Right ventricle myocardium inferior (tissue), 1 donor: Measurements from ENCODE around the gene NLRP1. TPM values are rescaled to one million over a fixed set of nuclear protein-coding genes. Genes with fewer than 3 reads are reported as not detected.

Source experiments
- ATAC-seq: fragments of 200-7000 bp; cut with Tn5 transposase; one replicate; pipeline ENCODE4 v1.9.1; 2020; ENCODE audit warnings: mild to moderate bottlenecking, moderate library complexity
- DNase-seq: peaks from one replicate; pipeline ENCODE4 v3.0.0; 2021; ENCODE audit errors: missing footprints
- intact Hi-C: fragments of 100-400 bp; cut with DNase I; formaldehyde crosslinking; loops from one replicate; pipeline ENCODE4 v1.11.0; 2022
- total RNA-seq: library from RNA; stranded (reverse); fragmentation: NEBNext Ultra II Directional; extraction: Animal tissue kit (Norgen Biotek cat#: 25700); gene quantifications from one replicate; pipeline ENCODE4 v1.2.1, GENCODE V29; 2021
- donor health status: DM: no; HTN: yes; CAD: no; lungs with severe emphysema.

NLRP1 gene
- total RNA-seq, 1 donor from 2014 or later = 9.0 TPM

DNA sequence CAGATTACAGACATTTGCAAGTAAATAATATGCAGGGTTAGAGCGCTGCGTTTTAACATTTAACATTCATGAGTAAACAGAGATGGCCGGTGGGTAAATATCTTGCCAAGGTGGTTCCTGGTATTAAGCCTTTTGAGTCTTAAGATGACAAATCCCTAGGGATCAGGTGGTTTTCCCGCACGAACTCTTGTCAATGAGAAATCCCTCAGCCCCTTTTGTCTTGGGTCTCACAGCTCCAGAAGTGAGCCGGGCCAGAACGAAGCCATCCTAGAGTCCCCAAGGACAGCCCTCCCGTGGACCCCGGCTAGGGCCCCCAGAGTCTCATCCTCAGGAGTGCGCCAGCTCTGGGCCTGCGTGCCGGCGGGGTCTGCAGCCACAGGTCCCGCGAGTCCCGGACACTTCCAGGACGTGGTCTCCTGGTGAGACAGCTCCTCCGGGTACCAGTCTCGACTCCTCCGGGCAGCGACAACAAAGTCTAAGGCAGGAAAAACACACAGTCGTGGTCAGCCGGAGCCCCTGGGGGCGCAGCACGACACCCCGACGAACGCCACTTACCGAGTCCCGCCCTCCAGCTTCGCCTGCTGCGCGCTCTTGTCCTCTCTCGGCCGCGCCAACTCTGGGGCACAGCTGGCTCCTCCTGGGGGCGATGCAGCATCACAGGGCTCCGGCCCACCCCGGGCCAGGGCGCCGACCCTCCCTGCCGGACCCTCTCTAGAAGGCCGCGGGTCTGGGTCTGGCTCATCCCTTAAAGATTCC lies 84.7 kb downstream of the NLRP1 start:
- intact Hi-C loops = no loop called here
- no peak for DNase-seq
- ATAC-seq = no peak

DNA sequence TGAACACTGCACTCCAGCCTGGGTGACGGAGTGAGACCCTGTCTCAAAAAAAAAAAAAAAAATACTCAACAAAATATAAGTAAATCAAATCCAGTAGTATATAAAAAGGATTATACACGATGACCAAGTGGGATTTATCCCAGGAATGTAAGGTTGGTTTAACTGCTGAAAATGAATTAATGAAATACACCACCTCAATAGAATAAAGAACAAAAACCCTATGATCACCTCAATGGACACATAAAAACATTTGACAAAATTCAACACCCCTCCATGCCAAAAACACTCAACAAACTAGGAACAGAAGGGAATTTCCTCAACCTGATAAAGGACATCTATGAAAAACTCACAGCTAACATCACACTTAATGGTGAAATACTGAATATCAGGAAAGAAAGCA lies 91.3 kb downstream of the NLRP1 start:
- intact Hi-C loops = no loop called here
- ATAC-seq = no peak
- no peak for DNase-seq

DNA sequence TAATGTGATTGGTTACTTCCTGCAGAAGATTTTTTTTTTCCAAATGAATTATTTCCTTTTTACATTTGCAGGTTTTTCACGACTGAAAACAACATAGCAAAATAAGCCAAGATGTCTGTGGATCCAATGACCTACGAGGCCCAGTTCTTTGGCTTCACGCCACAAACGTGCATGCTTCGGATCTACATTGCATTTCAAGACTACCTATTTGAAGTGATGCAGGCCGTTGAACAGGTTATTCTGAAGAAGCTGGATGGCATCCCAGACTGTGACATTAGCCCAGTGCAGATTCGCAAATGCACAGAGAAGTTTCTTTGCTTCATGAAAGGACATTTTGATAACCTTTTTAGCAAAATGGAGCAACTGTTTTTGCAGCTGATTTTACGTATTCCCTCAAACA lies 95.6 kb downstream of the NLRP1 start:
- intact Hi-C loops = no loop called here
- ATAC-seq (no peak), DNase-seq (no peak)

DNA sequence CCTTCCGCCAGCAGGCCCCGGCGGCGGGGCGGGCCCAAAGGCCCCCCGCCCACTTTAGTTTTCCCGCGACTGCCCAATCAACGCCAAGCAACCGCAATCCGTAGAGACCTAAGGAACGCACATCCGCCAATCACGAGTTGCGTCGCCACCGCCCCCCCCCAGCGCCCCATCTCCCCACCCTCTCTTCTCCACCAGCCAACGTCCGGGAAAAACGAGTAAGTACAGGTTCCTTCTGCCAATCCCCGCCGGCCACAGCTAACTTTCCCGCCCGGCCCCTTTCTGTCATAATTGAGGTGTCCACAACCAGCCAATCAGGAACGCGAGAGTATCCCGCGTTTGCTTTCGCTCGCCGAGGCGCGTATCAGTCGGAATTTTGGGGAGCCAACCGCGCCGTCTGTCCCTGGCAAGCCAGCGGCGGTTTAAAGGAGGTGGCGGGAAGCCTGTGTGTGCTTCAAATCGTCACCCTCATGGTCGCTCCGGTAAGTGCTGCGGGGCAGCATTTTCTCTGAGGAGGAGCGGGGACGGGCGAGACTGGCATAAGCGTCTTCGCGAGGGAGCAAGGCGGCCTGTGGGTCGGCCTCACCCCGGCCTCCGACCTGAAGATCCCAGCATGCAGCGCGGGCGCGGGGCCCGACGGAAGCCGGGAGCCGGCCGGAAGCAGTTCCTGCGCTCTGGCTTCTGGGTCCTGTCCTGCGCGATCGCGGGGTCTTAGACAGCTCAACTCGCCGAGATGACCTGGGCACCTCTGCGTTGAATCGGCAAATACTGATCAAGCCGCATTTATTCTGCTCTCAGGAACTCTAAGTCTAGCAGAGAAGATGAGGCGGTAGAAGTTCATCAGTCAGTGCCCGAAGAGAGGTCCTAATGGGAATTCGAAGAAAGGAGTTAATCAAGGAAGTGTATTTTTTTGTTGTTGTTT lies 97.8 kb downstream of the NLRP1 start, which contains the start of gene MIS12:
MIS12 (plus strand) TSS at position 361 of the 919 bp plus-strand sequence. CDS start 2,297 bp downstream, outside the sequence.
- ATAC-seq = peak; percentile 96
- DNase-seq = peak; percentile 99
- intact Hi-C loops = no loop called here

DNA sequence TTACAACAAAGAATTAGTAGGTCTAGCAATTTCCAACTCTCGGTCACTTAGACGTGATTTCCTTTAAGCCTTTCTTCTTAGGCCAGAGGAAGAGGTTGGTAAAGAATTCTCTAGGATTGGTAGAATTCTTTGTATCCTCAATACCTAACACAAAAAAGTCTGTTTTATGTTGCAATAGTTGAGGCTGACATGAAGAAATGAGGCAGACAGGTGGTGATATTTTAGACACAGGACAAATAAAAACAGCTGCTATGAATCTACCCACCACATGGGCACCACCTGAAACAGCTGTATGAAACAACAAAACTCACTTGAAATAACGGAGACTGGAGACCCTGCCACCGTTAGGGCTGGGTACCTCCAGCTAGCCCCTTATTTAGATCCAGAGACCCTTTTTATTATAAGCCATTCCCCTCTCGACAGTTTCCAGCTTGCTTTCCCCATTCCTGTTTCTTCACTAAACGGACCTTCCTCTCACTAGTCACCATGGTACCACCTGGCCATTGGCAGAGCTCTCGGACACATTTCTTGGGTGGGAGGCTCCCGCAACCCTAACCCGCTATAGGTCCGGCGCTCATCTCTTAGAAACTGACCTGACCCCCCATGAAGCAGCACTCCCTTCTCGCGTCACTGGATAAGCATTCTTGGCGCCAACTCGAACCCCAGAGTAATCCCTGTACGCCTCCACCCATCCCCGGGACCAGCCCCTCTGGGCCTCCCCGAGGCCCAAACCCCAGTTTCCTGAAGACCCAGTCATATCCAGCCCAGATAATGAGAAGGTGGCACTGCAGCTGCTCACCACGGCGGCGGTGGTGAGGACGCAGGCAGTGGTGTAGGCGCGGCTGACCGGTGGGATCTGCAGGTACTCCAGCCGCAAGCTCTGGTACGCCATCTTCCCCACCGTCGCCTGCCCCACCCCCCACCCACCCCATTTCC lies 98.8 kb downstream of the NLRP1 start, which contains the start of gene DERL2:
DERL2 (minus strand) TSS at position 909 of the 936 bp plus-strand sequence; CDS start at position 892, 17 bp downstream.
- intact Hi-C loops = no loop called here
- ATAC-seq (peak; percentile 10), DNase-seq (no peak)

DNA sequence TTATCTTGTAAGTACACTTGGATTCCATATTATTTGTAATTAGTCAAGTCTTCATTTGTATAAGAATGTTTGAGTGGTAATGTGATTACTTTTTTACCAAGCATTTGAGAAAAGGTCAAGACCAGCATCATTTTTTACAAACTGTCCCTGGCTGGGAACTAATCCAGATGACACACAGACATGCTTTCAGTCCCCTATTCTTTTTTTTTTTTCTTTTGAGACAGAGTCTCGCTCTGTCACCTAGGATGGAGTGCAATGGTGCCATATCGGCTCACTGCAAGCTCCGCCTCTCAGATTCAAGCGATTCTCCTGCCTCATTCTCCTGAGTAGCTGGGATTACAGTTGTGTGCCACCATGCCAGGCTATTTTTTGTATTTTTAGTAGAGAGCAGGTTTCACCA lies 102.9 kb downstream of the NLRP1 start:
- no peak for ATAC-seq
- intact Hi-C loops = no loop called here

DNA sequence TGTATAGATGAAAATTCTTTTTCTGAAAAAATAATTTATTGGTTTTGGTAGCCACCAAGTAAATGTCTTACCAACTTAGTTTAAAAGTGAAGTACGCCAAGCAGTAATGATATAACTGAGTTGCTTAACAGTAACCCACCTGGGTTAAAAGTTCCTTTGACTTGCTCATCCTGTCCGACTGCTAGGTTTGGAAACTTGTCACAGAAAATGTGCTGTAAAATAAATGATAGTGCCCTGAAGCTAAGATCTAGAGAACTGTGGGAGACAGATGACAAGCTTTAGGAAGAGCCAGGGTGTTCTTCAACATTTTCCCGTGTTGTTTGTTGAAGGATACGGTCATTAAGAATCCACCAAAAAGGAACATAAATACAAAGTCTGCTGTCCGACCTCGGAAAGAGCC lies 103.3 kb downstream of the NLRP1 start:
- no peak for DNase-seq
- intact Hi-C loops = no loop called here
- ATAC-seq = no peak

More for the DNA sequence above, 102.9 kb downstream of the NLRP1 start:
- DNase-seq = no peak

DNA sequence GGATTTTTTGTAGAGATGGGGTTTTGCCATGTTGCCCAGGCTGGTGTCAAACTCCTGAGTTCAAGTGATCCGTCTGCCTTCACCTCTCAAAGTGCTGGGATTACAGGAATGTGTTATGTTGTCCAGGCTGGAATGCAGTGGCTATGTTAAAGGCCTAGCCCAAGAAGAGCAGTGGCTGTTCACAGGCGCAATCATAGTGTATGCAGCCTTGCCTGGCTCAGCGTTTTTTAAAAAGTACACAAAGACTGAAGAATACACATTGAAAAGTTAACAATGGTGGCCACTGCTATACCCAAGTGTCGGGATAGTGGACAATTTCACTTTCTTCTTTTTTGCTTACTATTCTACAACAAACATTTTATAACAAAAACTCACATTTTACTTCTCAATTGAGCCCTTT lies 105.3 kb downstream of the NLRP1 start:
- ATAC-seq = no peak
- no peak for DNase-seq
- intact Hi-C loops = no loop called here

DNA sequence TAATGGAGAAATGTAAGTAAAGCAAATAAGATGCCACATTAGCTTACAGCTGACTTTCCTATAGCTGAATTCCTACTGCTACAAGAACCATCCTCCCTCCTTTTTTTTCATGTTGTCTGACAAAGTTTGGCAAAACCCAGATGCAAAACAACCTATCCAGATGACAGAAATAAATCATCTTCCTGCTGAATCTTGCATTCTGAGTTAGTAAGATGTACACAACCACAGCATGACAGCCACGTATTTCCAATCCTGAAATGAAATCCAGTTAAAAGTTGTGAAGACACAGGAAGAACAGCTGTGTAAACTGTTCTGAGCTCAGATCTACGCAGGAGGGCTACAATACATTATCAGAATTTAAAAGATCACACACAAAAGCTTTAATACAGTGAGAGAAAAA lies 110.4 kb downstream of the NLRP1 start:
- intact Hi-C loops = no loop called here
- DNase-seq = no peak
- no peak for ATAC-seq

DNA sequence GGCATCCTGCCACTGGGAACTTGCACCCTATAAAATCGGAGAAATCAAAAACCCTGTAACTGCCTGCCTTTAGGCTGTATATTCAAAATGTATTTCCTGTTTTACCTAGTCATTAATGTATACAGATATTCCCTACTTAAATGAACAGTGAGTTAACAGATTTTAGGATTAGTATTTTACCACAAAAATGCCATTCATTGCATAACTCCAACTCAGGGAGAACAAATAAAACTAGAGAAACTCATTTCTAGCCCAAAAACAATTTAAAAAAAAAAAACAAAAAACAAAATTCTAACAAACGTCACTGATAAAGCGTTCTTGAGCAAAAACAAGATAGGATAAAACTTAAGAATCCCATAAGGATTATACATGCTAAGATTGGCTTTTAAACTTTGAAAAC lies 111.8 kb downstream of the NLRP1 start:
- intact Hi-C loops = no loop called here
- ATAC-seq = no peak

DNA sequence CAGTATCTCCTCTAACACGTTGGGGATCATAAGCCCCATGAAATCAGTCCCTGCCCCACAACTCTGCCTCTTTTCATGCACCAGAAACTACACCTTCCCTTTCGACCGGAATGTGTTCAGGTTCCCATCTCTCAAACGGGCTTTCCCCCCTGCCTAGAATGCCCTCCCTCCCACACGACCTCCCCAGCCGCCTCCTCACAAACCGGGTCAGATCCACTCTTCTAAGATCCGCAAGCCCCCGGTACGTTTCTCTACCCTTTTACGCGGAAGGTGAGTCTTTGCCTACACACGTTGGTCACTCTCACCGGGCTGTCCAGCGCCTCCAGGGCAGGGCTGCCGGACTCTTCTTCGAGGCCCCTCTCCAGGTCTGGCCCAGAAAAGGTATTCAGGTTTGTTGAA lies 116.2 kb downstream of the NLRP1 start:
- ATAC-seq = no peak
- no peak for DNase-seq
- intact Hi-C loops = no loop called here

More for the DNA sequence above, 111.8 kb downstream of the NLRP1 start:
- DNase-seq = no peak

DNA sequence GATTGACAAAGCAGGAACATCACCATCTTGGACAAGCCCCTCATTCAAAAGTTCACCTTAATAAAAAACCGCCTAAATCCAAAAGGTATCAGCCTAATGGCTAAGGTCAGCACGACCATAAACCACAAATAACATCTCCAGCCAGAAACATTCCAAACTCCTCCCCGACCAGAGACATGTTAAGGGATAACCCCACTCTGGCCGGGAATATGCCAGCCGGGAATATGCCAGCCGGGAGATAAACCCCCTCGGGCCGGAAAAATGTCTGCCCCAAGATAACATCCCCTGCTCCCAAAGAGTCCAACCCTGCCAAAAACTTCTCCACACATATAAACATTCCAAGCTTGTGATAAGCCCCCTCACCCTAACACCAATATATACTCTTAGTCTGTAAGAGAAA lies 116.9 kb downstream of the NLRP1 start:
- ATAC-seq = no peak
- intact Hi-C loops = no loop called here

DNA sequence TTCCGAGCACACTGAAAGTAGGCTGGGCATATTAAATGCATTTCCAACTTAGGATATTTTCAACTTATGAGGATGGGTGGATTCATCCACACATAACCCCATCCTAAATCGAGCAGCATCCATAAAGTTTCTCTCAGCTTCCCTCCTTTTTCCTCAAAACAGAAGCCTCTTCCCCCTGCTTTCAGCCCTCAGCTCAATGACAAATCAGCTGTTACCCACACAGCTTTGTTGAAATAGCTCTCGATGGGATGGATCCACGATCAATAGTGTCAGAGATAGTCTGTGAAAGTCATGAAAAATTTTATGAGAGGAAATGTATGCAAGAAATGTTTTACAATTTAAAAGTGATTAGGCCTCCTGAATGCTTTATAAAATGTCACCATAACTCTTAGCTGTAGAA lies 118.0 kb downstream of the NLRP1 start:
- intact Hi-C loops = no loop called here
- ATAC-seq = no peak

More for the DNA sequence above, 116.9 kb downstream of the NLRP1 start:
- no peak for DNase-seq

DNA sequence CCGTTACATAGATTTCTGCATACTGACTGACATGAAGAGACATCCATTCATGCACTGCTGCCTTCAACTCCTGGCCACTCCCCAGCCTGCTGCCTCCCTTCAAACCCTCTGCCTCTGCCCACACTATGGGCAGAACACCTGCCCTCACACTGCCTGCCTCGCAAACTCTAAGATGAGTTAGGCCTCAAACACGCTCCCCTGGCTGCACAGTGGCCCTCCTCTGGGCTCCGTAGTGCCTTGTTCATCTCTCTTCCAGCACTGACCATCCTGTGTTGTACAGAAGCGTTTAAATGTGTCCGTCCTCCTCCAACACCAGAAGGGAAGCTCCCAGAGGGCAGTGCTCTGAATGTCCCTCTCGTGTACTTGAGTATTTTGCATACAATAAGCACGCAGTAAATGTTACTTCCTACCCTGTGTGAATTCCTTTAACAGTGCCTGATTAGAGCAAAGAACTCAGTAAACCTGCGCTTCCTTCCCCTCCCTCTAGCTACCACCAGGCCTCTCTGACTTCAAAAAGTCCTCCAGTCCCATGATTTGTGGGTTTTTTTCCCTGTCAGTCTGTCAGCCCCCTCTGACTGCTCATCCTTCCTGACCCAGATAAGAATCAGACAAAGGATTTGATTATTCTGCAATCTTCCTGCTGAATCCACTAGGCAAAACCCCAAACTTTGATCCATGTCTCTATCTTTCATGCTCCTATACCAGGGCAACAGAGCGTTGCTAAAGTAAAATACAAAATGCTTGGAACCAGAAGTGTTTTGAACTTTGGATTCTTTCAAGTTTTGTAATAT lies 119.4 kb downstream of the NLRP1 start:
- DNase-seq (no peak), ATAC-seq (no peak)
- intact Hi-C loops = no loop called here

More for the DNA sequence above, 118.0 kb downstream of the NLRP1 start:
- DNase-seq = no peak
